ENCODE data around the gene ZNF76. TPM values are rescaled to one million over a fixed set of nuclear protein-coding genes. Genes with fewer than 3 reads are reported as not detected.
A peak's percentile ranks its signal among the peaks of the same experiment; 100 is the strongest.
"Not testable (repeated sequence)": the region's sequence is repeated elsewhere in the genome, so short reads cannot be mapped to it uniquely, and the experiment has no call there.

The ZNF76 gene
- total and polyA plus RNA-seq, 2 donors (not counting 1 experiment from before 2014, with no cell fraction given) = 96.9 to 145 TPM

GRCh38 chr6:35328108-35328723 lies 68.7 kb downstream of the ZNF76 start:
- no peaks in the 10 kb centered on the region for H3K9me3 Mint-ChIP-seq (ENCODE audit: insufficient read depth)
- no CpG with 5 or more reads among the region's 1 CpG for whole genome bisulfite sequencing (ENCODE audit: insufficient coverage)
- no peaks in the 10 kb centered on the region for H4K20me1 ChIP-seq (ENCODE audit: control insufficient read depth, insufficient read depth, low read length, poor library complexity, severe bottlenecking)
- H3K27me3 ChIP-seq (replicated peaks in 1 of 4; ENCODE audit: control extremely low read depth in 1 of 4, control insufficient read depth in 3 of 4, insufficient read depth in 4 of 4, low read length in 3 of 4) = no peaks in the 10 kb centered on the region
- TF ChIP-seq CTCF (IDR thresholded peaks at IDR 0.05) (no peak), EZH2 (IDR thresholded peaks at IDR 0.05; ENCODE audit: borderline replicate concordance, insufficient read depth, low read depth, low read length, poor library complexity, severe bottlenecking) (no peak)
- peaks cover 16% of the 10 kb centered on the region for H3K4me1 Mint-ChIP-seq
- H3K27ac Mint-ChIP-seq = peak overlapping the region; percentile 26
- DNase-seq = no peak
- no peak overlapping the region for H3K4me3 Mint-ChIP-seq
- POLR2A ChIA-PET = interaction anchor here (0.7 to 1.3 kb wide), 3 partner anchors 25 to 140 kb away, joined by 3 to 4 read pairs (median 3); partner anchors contain the start of gene RPL10A
- no peak for ATAC-seq (ENCODE audit: low read depth)
- H3K27me3 Mint-ChIP-seq = no peaks in the 10 kb centered on the region
- no peaks in the 10 kb centered on the region for H3K79me2 ChIP-seq (ENCODE audit: control insufficient read depth, insufficient read depth, low read length)
- peaks cover 0 to 5% (median 0%) of the 10 kb centered on the region in 3 donors for H3K9me3 ChIP-seq (ENCODE audit: control extremely low read depth in 1 of 3, control insufficient read depth in 2 of 3, insufficient read depth in 1 of 3, low read length in 2 of 3)
- peaks cover 5 to 9% of the 10 kb centered on the region in 2 experiments for H3K36me3 ChIP-seq (replicated peaks in 1 of 2; ENCODE audit: control extremely low read depth in 1 of 2, control insufficient read depth in 1 of 2, extremely low read depth in 1 of 2, insufficient read depth in 2 of 2, low read length in 1 of 2)
- CTCF ChIA-PET = interaction anchor here (0.6 to 9.8 kb wide), 20 partner anchors 10 to 404 kb away, joined by 3 to 301 read pairs (median 6); partner anchors contain the start of genes DEF6, FANCE, PPARD and ZNF76
- H3K4me1 ChIP-seq (ENCODE audit: control insufficient read depth in 2 of 2, insufficient read depth in 2 of 2, low read length in 2 of 2) = peaks cover 11 to 16% of the 10 kb centered on the region in 2 donors
- H2AFZ ChIP-seq (ENCODE audit: insufficient read depth, low read depth, low read length, poor library complexity, severe bottlenecking) = no peak overlapping the region
- no peak overlapping the region for H3K4me2 ChIP-seq (replicated peaks; ENCODE audit: low read depth, low read length, poor library complexity, severe bottlenecking)
- peak overlapping the region in 1 of 2 donors; percentile 11 for H3K27ac ChIP-seq (ENCODE audit: low read length in 2 of 2)
- intact Hi-C loops (cut with micrococcal nuclease) = no loop called here
- H3K4me3 ChIP-seq (ENCODE audit: control extremely low read depth in 1 of 5, extremely low read depth in 1 of 5, insufficient read depth in 1 of 5, low read depth in 2 of 5, low read length in 4 of 5) = no peak overlapping the region
- H3K9ac ChIP-seq (ENCODE audit: low read length) = no peak overlapping the region

DNA sequence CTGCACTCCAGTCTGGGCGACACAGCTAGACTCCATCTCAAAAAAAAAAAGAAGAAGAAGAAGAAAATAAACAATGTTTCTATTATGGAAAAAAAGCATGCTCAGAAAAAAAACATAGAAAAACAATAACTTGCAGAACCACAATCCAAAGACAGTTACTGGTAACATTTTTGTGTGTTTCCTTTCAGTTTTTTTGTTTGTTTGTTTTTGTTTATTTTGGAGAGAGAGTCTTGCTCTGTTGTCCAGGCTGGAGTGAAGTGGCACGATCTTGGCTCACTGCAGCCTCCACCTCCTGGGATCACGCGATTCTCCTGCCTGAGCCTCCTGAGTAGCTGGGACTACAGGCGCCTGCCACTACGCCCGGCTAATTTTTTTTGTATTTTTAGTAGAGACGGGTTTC lies 69.4 kb downstream of the ZNF76 start:
- not testable (repeated sequence) for H3K27ac Mint-ChIP-seq
- POLR2A ChIA-PET = interaction anchor here (0.7 kb wide), 1 partner anchor 28 kb away, joined by 3 read pairs; no protein-coding TSS in a partner anchor

More for the DNA sequence above, 69.4 kb downstream of the ZNF76 start:
- H3K36me3 ChIP-seq (replicated peaks in 1 of 2; ENCODE audit: control extremely low read depth in 1 of 2, control insufficient read depth in 1 of 2, extremely low read depth in 1 of 2, insufficient read depth in 2 of 2, low read length in 1 of 2); ATAC-seq (ENCODE audit: low read depth); DNase-seq; intact Hi-C loops (cut with micrococcal nuclease); H3K9ac ChIP-seq (ENCODE audit: low read length); H3K9me3 Mint-ChIP-seq (ENCODE audit: insufficient read depth); H3K27me3 Mint-ChIP-seq; H3K27me3 ChIP-seq (replicated peaks in 1 of 4; ENCODE audit: control extremely low read depth in 1 of 4, control insufficient read depth in 3 of 4, insufficient read depth in 4 of 4, low read length in 3 of 4); H4K20me1 ChIP-seq (ENCODE audit: control insufficient read depth, insufficient read depth, low read length, poor library complexity, severe bottlenecking); H3K79me2 ChIP-seq (ENCODE audit: control insufficient read depth, insufficient read depth, low read length); H3K4me3 ChIP-seq (ENCODE audit: control extremely low read depth in 1 of 5, extremely low read depth in 1 of 5, insufficient read depth in 1 of 5, low read depth in 2 of 5, low read length in 4 of 5); H3K9me3 ChIP-seq (ENCODE audit: control extremely low read depth in 1 of 3, control insufficient read depth in 2 of 3, insufficient read depth in 1 of 3, low read length in 2 of 3); H3K4me3 Mint-ChIP-seq; H3K27ac ChIP-seq (ENCODE audit: low read length in 2 of 2); H3K4me2 ChIP-seq (replicated peaks; ENCODE audit: low read depth, low read length, poor library complexity, severe bottlenecking); H2AFZ ChIP-seq (ENCODE audit: insufficient read depth, low read depth, low read length, poor library complexity, severe bottlenecking): not testable (repeated sequence)
- peaks cover 11 to 16% of the 10 kb centered on the region in 2 donors for H3K4me1 ChIP-seq (ENCODE audit: control insufficient read depth in 2 of 2, insufficient read depth in 2 of 2, low read length in 2 of 2)
- WGBS (ENCODE audit: insufficient coverage) = 96% methylated on average over 7 of the region's 8 CpGs
- peaks cover 16% of the 10 kb centered on the region for H3K4me1 Mint-ChIP-seq
- CTCF ChIA-PET = interaction anchor here (2.4 to 9.8 kb wide), 4 partner anchors 18 to 123 kb away, joined by 13 to 301 read pairs (median 28); partner anchors contain the start of genes DEF6 and FANCE

Data from B cell (primary cell).